ENCODE results near the gene GAS1.

DNA sequence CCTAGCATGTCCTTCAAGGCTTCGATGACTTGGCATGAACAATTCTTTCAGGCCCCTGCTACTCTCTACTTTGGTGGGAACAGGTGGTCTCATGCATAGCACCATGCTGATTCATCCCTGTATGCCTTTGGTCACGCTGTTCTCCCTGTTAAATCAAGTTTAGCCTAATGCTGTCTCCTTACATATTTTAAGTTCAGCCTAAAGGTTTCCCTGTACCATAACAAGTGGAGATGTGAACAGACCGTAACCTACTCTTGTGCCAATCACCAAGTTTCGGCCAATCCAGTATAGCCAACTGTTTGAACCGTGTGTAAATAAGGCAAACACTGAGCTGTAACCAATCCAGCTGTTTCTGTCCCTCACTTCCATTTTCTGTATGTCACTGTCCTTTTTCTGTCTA, 8.0 kb downstream of the GAS1 start:
- TF ChIP-seq, protein P1, sequence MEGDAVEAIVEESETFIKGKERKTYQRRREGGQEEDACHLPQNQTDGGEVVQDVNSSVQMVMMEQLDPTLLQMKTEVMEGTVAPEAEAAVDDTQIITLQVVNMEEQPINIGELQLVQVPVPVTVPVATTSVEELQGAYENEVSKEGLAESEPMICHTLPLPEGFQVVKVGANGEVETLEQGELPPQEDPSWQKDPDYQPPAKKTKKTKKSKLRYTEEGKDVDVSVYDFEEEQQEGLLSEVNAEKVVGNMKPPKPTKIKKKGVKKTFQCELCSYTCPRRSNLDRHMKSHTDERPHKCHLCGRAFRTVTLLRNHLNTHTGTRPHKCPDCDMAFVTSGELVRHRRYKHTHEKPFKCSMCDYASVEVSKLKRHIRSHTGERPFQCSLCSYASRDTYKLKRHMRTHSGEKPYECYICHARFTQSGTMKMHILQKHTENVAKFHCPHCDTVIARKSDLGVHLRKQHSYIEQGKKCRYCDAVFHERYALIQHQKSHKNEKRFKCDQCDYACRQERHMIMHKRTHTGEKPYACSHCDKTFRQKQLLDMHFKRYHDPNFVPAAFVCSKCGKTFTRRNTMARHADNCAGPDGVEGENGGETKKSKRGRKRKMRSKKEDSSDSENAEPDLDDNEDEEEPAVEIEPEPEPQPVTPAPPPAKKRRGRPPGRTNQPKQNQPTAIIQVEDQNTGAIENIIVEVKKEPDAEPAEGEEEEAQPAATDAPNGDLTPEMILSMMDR (optimal IDR thresholded peaks at IDR 0.05 in 1 of 3, IDR thresholded peaks at IDR 0.05 in 1 of 3, conservative IDR thresholded peaks at IDR 0.05 in 1 of 3; ENCODE audit: extremely low read depth in 1 of 3, insufficient read depth in 2 of 3, low read length in 3 of 3): no peak
- no peak for TF ChIP-seq EZH2 (IDR thresholded peaks at IDR 0.05; ENCODE audit: low read length)
